ENCODE data around the gene RSL24D1. TPM values are rescaled to one million over a fixed set of nuclear protein-coding genes. Genes with fewer than 3 reads are reported as not detected.

Gene RSL24D1
- total and polyA plus RNA-seq, 9 of the 15 experiments (the other 6 are each of a cell fraction or from before 2014, with no cell fraction given): 133 to 324 (median 223) TPM

DNA sequence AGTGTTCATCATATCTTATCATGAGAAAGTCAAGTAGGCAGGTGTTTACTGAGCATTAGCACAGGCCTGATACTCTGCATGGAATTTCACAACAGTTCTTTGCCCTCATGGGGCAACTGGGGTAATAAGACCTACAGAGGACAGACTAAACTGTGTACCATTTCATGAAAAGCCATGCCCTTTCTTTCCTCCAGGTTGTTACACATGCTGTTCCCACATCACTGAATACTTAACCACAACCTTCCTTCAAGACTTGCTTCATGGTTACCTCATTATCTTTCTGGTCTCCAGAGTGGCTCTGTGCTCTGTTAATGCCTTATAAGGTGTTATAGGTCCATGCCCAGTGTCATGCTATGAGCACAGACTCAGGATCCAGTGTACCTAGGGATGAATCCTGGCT, 28.2 kb upstream of the RSL24D1 start (continued):
- TF ChIP-seq, protein P1, sequence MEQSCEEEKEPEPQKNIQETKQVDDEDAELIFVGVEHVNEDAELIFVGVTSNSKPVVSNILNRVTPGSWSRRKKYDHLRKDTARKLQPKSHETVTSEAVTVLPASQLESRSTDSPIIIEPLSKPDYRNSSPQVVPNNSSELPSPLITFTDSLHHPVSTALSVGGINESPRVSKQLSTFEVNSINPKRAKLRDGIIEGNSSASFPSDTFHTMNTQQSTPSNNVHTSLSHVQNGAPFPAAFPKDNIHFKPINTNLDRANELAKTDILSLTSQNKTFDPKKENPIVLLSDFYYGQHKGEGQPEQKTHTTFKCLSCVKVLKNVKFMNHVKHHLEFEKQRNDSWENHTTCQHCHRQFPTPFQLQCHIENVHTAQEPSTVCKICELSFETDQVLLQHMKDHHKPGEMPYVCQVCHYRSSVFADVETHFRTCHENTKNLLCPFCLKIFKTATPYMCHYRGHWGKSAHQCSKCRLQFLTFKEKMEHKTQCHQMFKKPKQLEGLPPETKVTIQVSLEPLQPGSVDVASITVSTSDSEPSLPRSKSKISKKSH (CRISPR knock-in tag; IDR thresholded peaks at IDR 0.05): no peak
- TF ChIP-seq TAF7 (tag; IDR thresholded peaks at IDR 0.05) (no peak), ZNF644 (tag; IDR thresholded peaks at IDR 0.05; ENCODE audit: low read depth) (0 out of 2 replicates have a peak, but pooled peaks have one; percentile 55), DIDO1 (tag; IDR thresholded peaks at IDR 0.05; ENCODE audit: low read depth) (no peak), ZNF24 (IDR thresholded peaks at IDR 0.05) (no peak), NR2C2 (CRISPR knock-in tag; IDR thresholded peaks at IDR 0.05) (no peak), NR2C2 (tag; IDR thresholded peaks at IDR 0.05) (peak; percentile 54; the same call in 1 of the 2 replicates), ZNF584 (CRISPR knock-in tag; IDR thresholded peaks at IDR 0.05; ENCODE audit: low read depth) (peak; percentile 34; the same call in 1 of the 2 replicates), SRF (CRISPR knock-in tag; IDR thresholded peaks at IDR 0.05) (peak; percentile 68 to 94; a peak in 3 of 4 replicates), CTBP1 (IDR thresholded peaks at IDR 0.05; ENCODE audit: borderline replicate concordance) (no peak), ZBTB17 (CRISPR knock-in tag; IDR thresholded peaks at IDR 0.05) (no peak), ETV5 (CRISPR knock-in tag; IDR thresholded peaks at IDR 0.05; ENCODE audit: low read depth) (no peak)
- TF ChIP-seq, protein P2, sequence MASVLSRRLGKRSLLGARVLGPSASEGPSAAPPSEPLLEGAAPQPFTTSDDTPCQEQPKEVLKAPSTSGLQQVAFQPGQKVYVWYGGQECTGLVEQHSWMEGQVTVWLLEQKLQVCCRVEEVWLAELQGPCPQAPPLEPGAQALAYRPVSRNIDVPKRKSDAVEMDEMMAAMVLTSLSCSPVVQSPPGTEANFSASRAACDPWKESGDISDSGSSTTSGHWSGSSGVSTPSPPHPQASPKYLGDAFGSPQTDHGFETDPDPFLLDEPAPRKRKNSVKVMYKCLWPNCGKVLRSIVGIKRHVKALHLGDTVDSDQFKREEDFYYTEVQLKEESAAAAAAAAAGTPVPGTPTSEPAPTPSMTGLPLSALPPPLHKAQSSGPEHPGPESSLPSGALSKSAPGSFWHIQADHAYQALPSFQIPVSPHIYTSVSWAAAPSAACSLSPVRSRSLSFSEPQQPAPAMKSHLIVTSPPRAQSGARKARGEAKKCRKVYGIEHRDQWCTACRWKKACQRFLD (CRISPR knock-in tag; IDR thresholded peaks at IDR 0.05): 0 out of 2 replicates have a peak, but pooled peaks have one; percentile 53
- TF ChIP-seq, protein P3, sequence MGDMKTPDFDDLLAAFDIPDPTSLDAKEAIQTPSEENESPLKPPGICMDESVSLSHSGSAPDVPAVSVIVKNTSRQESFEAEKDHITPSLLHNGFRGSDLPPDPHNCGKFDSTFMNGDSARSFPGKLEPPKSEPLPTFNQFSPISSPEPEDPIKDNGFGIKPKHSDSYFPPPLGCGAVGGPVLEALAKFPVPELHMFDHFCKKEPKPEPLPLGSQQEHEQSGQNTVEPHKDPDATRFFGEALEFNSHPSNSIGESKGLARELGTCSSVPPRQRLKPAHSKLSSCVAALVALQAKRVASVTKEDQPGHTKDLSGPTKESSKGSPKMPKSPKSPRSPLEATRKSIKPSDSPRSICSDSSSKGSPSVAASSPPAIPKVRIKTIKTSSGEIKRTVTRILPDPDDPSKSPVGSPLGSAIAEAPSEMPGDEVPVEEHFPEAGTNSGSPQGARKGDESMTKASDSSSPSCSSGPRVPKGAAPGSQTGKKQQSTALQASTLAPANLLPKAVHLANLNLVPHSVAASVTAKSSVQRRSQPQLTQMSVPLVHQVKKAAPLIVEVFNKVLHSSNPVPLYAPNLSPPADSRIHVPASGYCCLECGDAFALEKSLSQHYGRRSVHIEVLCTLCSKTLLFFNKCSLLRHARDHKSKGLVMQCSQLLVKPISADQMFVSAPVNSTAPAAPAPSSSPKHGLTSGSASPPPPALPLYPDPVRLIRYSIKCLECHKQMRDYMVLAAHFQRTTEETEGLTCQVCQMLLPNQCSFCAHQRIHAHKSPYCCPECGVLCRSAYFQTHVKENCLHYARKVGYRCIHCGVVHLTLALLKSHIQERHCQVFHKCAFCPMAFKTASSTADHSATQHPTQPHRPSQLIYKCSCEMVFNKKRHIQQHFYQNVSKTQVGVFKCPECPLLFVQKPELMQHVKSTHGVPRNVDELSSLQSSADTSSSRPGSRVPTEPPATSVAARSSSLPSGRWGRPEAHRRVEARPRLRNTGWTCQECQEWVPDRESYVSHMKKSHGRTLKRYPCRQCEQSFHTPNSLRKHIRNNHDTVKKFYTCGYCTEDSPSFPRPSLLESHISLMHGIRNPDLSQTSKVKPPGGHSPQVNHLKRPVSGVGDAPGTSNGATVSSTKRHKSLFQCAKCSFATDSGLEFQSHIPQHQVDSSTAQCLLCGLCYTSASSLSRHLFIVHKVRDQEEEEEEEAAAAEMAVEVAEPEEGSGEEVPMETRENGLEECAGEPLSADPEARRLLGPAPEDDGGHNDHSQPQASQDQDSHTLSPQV (IDR thresholded peaks at IDR 0.05): no peak
- TF ChIP-seq, protein P4, sequence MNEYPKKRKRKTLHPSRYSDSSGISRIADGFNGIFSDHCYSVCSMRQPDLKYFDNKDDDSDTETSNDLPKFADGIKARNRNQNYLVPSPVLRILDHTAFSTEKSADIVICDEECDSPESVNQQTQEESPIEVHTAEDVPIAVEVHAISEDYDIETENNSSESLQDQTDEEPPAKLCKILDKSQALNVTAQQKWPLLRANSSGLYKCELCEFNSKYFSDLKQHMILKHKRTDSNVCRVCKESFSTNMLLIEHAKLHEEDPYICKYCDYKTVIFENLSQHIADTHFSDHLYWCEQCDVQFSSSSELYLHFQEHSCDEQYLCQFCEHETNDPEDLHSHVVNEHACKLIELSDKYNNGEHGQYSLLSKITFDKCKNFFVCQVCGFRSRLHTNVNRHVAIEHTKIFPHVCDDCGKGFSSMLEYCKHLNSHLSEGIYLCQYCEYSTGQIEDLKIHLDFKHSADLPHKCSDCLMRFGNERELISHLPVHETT (CRISPR knock-in tag; conservative IDR thresholded peaks at IDR 0.05 in 1 of 2, IDR thresholded peaks at IDR 0.05 in 1 of 2): 0 out of 4 replicates have a peak, but pooled peaks of 1 of the 2 experiments have one; percentile 27
- TF ChIP-seq, protein P5, sequence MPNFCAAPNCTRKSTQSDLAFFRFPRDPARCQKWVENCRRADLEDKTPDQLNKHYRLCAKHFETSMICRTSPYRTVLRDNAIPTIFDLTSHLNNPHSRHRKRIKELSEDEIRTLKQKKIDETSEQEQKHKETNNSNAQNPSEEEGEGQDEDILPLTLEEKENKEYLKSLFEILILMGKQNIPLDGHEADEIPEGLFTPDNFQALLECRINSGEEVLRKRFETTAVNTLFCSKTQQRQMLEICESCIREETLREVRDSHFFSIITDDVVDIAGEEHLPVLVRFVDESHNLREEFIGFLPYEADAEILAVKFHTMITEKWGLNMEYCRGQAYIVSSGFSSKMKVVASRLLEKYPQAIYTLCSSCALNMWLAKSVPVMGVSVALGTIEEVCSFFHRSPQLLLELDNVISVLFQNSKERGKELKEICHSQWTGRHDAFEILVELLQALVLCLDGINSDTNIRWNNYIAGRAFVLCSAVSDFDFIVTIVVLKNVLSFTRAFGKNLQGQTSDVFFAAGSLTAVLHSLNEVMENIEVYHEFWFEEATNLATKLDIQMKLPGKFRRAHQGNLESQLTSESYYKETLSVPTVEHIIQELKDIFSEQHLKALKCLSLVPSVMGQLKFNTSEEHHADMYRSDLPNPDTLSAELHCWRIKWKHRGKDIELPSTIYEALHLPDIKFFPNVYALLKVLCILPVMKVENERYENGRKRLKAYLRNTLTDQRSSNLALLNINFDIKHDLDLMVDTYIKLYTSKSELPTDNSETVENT (CRISPR knock-in tag; IDR thresholded peaks at IDR 0.05): no peak

Data from K562 (cell line).